Testis (tissue), 3 donors: ENCODE measurements around the gene IKZF1. TPM values are rescaled to one million over a fixed set of nuclear protein-coding genes. Genes with fewer than 3 reads are reported as not detected.

ENCODE experiments used
- DNase-seq: peaks from one replicate; pipeline ENCODE4 v3.0.0-alpha.2; 2019
- H3K27ac ChIP-seq, 2 donors: fragments of 200-600 bp; sonication (generic); one replicate each; pipeline ENCODE4 v1.5.1; 2019
- H3K27me3 ChIP-seq: fragments of 200-600 bp; sonication (generic); one replicate; pipeline ENCODE4 v1.5.1; 2019
- H3K36me3 ChIP-seq: fragments of 200-600 bp; sonication (generic); one replicate; pipeline ENCODE4 v1.5.1; 2017; ENCODE audit warnings: low read depth; ENCODE audit errors: missing control alignments
- H3K4me1 ChIP-seq: fragments of 200-600 bp; sonication (generic); one replicate; pipeline ENCODE4 v1.5.1; 2019
- H3K4me3 ChIP-seq, 2 donors: fragments of 200-600 bp; sonication (generic); one replicate each; pipeline ENCODE4 v1.5.1; 2017 to 2019
- H3K9me3 ChIP-seq: fragments of 200-600 bp; sonication (generic); one replicate; pipeline ENCODE4 v1.5.1; 2017
- CTCF ChIP-seq, 3 experiments: fragments of 450-650 bp in 2 of 3; fragments of 200-600 bp in 1 of 3; sonication (generic) in 1 of 3; IDR thresholded peaks; one replicate each; pipeline ENCODE4 v1.5.1; 2016 to 2019; ENCODE audit warnings: antibody characterized with exemption in 3 of 3, mild to moderate bottlenecking in 2 of 3, moderate library complexity in 1 of 3
- POLR2A ChIP-seq: fragments of 450-650 bp; IDR thresholded peaks from one replicate; pipeline ENCODE4 v1.6.1; 2017; ENCODE audit warnings: antibody characterized with exemption, mild to moderate bottlenecking, moderate library complexity
- WGBS, 2 donors: methylation state at CpG; one replicate each; pipeline ENCODE4 v1.1.5; 2018; 5-methylcytosine and 5-hydroxymethylcytosine counted together
- intact Hi-C: fragments of 100-400 bp; cut with DNase I; formaldehyde crosslinking; loops from one replicate; pipeline ENCODE4 v1.15.1; 2023; ENCODE audit warnings: low total_unique reads
- polyA plus RNA-seq: library from polyadenylated mRNA; stranded (reverse); fragments of 350-450 nt; fragmentation: Illumina TruSeq; extraction: RNeasy Lipid Tissue Mini Kit (QIAGEN cat#74804); gene quantifications from one replicate; pipeline ENCODE4 v1.2.3, GENCODE V29; 2014; ENCODE audit warnings: low read depth, low replicate concordance; ENCODE audit not compliant: insufficient read depth
- total RNA-seq, 2 donors: library from RNA; depleted of rRNA; stranded (reverse); fragments of >200 nt; gene quantifications; one replicate each; pipeline ENCODE4 v1.2.3, GENCODE V29; 2016

IKZF1 gene
- total and polyA plus RNA-seq, 3 donors from 2014 or later: 4.2 to 10.4 (median 9.9) TPM

GRCh38 chr7:50341724-50342123 is 37.2 kb downstream of the IKZF1 start:
- no peak overlapping the region for H3K27ac ChIP-seq
- TF ChIP-seq POLR2A: no peak
- TF ChIP-seq CTCF (IDR thresholded peaks at IDR 0.05): no peak
- no peaks in the 10 kb centered on the region for H3K36me3 ChIP-seq
- no peak overlapping the region for H3K4me3 ChIP-seq
- DNase-seq: no peak
- intact Hi-C loops: no loop called here
- H3K4me1 ChIP-seq: no peaks in the 10 kb centered on the region
- H3K27me3 ChIP-seq: no peaks in the 10 kb centered on the region
- WGBS, 2 donors: 84 to 90% methylated on average over 1 of the region's 1 CpG
- H3K9me3 ChIP-seq: no peaks in the 10 kb centered on the region

GRCh38 chr7:50342616-50343114 is 38.1 kb downstream of the IKZF1 start:
- no peak for DNase-seq
- no peaks in the 10 kb centered on the region for H3K9me3 ChIP-seq
- no peaks in the 10 kb centered on the region for H3K36me3 ChIP-seq
- TF ChIP-seq POLR2A: no peak
- TF ChIP-seq CTCF (IDR thresholded peaks at IDR 0.05): no peak
- H3K27me3 ChIP-seq: no peaks in the 10 kb centered on the region
- no peak overlapping the region for H3K4me3 ChIP-seq
- no peaks in the 10 kb centered on the region for H3K4me1 ChIP-seq
- H3K27ac ChIP-seq: no peak overlapping the region
- intact Hi-C loops: no loop called here
- WGBS, 2 donors: 38 to 52% methylated on average over 8 of the region's 8 CpGs

GRCh38 chr7:50346545-50347497 is 42.3 kb downstream of the IKZF1 start:
- H3K36me3 ChIP-seq: no peaks in the 10 kb centered on the region
- TF ChIP-seq CTCF (IDR thresholded peaks at IDR 0.05): no peak
- TF ChIP-seq POLR2A: no peak
- DNase-seq: no peak
- H3K4me1 ChIP-seq: no peaks in the 10 kb centered on the region
- H3K4me3 ChIP-seq: no peak overlapping the region
- H3K9me3 ChIP-seq: no peaks in the 10 kb centered on the region
- H3K27me3 ChIP-seq: no peaks in the 10 kb centered on the region
- no peak overlapping the region for H3K27ac ChIP-seq
- intact Hi-C loops: no loop called here
- 76 to 90% methylated on average over 8 of the region's 8 CpGs for WGBS, 2 donors

DNA sequence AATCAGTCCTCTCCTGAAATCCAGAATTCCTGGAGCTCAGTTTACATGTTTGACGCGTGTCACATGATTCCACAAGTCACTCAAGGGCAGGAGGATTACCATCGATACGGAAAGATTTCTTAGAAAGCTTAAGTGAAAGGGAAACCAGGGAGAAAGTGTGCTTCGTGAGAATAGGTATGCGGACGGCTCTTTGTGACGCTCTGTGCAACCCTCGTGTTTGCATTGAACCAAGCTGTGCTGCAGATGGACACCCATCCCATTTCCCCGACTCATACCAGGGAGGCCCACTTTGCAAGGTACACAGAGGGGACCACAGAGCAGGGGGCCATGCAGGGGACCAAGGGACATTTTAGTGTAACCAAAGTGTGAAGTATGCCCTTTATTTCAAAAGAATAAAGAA is 43.2 kb downstream of the IKZF1 start:
- 89 to 93% methylated on average over 10 of the region's 10 CpGs for WGBS, 2 donors
- H3K27me3 ChIP-seq: no peaks in the 10 kb centered on the region
- H3K4me3 ChIP-seq: no peak overlapping the region
- H3K27ac ChIP-seq: no peak overlapping the region
- H3K9me3 ChIP-seq: no peaks in the 10 kb centered on the region
- intact Hi-C loops: no loop called here
- H3K4me1 ChIP-seq: no peaks in the 10 kb centered on the region
- no peaks in the 10 kb centered on the region for H3K36me3 ChIP-seq
- DNase-seq: no peak
- TF ChIP-seq CTCF (IDR thresholded peaks at IDR 0.05): no peak
